HG03457 (cell line): ENCODE results near the gene STUM.
"Not testable (repeated sequence)": the region's sequence is repeated elsewhere in the genome, so short reads cannot be mapped to it uniquely, and the experiment has no call there.

ENCODE experiments used
- ATAC-seq: cut with Tn5 transposase; IDR thresholded peaks from one replicate; pipeline ENCODE4 v1.9.1; 2021; ENCODE audit warnings: moderate number of reproducible peaks; ENCODE audit not compliant: unreplicated experiment

STUM gene

DNA sequence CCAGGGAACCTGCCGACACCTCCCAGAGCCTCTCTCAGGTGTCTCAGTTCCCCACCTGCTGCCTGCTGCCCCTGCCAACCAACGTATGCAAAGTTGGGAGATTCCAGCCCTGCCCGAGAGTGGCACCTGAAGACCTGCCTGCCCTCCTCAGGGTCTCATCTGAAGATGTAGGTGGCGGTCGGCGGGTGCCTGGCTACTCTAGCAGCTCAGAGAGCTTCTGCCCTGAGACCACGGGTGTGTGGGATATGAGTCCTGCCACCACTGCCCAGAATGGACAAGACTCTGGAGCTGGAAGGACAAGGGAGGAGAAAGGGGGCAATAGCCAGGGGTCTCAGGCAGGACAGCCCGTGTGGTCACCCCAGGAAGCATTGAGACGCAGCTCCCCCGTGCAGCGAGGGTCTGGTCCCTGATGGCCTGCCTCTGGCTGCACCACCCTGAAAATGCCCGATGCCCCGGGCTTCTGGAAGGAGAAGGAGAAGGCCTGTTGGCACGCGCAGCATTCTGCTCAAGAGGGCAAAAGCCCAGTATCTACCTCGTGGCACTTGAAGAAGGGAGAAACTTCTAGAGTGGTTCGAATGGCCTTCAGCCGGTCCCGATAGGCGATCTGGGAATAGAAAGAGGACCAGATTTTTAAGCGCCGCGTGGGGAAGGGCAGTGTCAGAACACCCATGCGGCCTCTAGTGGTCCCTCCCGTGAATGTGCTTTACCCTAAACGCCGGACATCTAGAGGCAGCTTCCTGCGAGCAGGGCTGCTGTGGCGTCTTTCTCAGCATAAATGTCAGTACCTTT, 88.8 kb downstream of the STUM start:
- no peak for ATAC-seq

DNA sequence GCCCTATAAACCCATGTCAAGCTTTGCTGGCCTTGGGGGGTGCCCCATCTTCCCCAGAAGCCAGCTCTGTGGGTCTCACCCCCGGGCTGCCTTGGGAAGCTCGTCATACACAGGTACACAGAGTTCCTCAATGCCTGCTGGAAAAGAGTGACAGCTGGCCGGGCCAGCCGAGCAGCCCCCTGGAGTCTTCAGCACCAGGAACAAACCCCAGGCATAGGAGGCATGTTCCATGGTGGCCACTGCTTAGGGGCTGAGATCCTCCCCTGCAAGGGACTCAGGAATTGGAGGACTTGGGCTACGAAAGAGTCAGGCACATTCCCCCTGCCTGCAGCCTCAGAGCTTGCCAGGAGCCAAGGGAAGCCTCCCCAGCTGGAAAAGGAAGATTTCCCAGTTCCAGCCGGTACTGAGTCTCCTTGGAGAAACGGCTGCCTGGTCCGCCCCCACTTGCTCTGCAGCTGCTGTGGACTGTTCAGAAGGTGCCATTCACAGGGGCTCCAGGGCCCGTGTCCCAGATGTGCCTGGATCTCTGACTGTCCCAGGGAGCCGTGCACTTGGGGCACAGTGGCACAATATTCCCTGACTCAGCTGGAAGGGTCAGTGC, 89.5 kb downstream of the STUM start:
- no peak for ATAC-seq

DNA sequence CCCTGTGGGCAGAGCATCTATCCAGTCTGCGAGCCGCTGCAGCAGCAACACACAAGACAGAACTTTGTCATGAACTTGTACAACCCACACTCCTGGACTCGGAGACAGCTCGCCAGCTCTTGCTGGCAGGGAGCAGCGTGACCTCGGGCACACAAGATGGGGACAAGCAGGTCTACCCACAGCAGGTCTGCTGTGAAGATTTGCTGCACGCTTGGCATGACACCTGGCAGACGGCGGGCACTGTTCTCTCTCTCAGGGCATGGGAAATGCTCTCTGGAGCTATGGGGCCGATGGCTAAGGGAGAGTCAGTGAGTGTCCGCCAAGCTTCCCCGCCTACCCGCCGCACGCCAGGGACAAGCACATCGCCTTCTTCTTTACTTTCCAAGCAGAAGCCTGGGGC, 90.0 kb downstream of the STUM start:
- ATAC-seq: no peak

DNA sequence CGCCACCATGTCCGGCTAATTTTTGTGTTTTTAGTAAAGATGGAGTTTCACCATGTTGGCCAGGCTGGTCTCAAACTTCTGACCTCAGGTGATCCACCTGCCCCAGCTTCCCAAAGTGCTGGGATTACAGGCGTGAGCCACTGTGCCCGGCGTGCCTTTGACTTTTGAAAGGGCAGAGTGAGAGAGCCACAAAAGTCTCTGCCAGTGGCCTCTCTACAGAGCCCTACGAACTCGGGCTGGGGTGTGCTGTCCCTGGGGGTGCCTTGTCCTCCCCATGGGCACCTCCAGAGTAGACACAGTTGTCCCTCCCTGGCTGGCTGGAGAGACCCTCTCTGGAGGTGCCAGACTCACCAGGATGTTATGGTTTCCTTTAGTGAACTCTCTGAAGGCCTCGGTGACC, 90.6 kb downstream of the STUM start:
- not testable (repeated sequence) for ATAC-seq

DNA sequence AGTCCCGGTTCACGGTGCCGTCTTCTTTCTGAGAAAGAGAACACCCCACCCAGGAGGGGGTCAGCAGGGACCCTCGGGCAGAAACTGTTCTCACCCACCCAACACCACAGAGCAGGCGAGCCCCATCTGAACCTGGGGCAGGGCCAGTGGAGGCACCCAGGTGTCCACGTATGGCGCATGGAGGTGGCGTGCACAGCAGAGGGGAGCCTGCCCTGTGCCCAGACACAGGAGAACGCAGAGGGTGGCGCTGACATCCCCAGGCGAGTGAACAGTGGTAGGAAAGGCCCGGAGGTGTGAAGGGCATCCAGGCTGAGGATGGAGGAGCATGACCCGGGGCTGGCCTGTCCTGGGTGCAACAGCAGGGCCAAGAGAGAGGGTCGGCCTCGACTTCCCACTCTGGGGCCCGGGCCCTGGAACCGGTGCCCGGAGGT, 91.1 kb downstream of the STUM start:
- ATAC-seq: no peak

DNA sequence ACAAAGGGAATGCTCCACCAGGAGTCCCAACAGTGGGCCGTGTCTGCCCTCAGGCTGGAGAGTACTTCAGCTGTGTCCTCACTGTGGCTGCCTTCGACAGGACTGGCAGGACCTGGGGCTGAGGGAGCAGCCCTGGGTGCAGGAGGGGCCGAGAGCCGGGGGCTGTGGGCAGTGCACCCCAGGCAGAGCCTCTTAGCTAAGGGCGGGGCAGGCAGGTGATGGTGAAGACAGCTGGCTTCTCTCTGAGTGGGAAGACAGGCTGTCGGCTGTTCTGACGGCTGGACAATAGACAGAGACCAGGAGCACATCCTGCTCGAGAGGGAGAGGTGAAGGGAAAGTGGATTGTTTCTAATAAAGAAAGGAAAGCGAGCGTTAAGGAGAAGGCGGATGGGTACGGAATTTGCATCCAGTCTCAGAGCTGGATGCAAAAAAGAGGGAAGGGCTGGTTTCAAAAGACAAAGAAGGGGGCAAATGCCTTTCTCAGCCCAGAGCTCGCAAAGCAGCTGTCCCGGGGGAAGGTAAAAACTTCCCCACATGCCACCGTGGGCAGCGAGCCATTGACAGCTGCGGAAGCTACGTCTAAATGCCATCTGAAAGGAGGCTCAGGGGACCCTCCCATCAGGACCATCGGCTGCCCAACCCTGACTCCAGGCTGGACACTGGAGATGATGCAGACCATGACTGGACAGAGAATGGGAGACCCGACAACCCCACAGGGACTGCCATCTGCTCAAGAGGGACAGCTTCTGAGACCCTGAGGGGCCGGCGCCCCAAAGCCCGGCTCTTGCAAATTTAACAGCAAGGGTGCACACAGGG, 92.0 kb downstream of the STUM start:
- no peak for ATAC-seq

DNA sequence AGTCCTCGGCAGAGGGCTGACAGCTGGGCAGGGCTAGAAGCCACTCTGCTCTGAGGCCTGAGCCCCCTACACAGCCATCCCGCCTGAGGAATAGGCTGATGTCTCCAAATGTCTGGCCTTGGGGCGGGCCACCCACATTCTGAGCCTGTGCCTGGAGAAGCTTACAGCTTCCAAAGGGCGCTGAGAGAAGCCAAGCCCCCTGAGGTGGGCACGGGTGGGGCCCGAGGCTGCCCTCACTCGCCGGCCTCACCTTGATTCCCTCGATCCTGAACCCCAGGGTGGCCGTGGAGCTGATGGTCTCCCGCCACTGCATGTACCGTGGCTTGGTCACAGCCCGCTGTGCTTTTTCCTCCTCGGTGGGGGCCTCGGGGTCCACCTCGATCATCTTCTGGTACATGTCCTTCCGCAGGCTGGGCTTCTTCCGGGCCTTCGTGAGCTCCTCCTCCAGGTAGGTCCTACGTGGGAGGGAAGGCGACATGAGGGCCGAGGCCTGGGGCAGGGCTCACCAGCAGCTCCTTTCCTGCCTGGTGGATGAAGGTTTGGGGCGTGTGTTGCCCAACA, 93.2 kb downstream of the STUM start:
- no peak for ATAC-seq

DNA sequence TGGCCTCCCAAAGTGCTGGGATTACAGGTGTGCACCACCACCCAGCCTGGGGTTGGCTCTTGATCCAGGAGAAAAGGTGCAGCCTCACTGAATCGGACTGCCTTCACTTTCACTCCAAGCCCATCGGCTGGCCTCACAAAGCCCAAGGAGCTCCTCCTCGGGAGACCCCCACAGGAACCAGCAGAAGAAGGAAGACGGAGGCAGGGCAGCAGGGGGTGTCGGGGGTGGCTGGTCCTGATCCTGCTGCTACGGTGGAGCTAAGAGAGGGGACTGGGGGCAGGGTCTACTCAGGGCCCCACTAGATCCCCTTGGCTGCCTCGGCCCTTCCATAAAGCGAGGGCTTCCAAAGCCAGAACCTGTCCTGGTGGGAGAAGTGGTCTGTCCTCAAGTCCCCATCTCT, 93.9 kb downstream of the STUM start:
- ATAC-seq: no peak

DNA sequence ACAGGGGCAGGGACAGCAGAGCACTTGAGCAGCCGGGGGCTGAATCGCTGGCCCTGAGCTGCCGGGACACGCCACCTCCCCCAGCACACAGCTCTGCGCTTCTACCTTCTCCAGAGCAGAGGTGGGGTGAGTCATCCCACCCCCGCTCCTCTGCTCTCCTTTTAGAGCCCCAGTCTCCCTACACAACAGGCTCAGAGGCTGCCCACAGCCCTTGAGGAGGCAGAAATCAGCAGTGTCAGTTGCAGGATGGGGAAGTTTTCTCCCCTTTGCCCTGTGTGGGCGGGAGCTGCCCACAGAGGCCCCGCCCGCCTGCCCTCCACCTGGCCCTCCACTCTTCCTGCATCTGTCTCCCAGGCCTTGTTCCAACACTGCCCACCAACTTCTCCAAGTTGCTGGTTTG, 94.6 kb downstream of the STUM start:
- ATAC-seq: peak; percentile 55

DNA sequence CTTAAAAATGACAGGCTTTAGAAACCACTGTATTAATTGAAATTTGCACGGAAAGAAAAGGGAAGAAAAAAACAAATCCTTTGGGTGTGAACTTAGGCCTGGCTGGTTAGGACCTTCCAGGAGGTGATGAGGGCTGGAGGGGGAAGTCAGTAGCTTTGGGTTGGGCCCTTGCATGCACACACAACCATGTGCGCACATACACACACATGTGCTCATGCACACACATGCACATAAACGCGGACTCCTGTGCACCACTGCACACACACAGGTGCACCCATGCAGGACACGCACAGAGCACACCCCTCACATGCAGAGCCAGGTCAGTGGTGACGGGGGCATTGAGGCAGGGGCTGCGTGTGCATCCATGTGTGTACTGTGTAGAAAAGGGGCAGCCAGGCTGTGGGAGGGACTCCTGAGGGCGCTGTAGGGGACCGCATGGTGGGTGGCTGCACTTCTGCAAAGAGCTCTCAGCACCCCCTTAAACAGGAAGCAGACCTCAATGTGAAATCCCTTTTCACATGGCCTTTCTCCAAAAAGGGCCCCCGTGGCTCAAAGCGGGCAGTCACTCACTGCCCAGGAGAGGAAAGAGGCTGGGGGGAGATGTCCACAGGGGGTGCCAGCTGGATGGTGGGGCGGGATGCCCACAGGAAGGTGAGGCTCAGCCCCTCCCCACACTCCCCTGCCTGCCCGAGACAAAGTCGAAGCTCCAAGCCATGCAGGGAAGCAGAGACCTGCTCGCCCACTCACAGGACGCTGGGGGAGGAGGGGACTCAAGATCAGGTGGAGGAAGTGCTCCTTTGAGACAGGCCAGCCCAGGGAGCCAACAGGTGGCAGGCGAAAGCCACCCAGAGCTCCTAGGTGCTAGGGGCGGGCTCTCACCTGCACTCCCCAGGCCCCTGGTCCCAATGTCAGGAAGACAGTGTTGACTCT, 95.3 kb downstream of the STUM start:
- no peak for ATAC-seq

DNA sequence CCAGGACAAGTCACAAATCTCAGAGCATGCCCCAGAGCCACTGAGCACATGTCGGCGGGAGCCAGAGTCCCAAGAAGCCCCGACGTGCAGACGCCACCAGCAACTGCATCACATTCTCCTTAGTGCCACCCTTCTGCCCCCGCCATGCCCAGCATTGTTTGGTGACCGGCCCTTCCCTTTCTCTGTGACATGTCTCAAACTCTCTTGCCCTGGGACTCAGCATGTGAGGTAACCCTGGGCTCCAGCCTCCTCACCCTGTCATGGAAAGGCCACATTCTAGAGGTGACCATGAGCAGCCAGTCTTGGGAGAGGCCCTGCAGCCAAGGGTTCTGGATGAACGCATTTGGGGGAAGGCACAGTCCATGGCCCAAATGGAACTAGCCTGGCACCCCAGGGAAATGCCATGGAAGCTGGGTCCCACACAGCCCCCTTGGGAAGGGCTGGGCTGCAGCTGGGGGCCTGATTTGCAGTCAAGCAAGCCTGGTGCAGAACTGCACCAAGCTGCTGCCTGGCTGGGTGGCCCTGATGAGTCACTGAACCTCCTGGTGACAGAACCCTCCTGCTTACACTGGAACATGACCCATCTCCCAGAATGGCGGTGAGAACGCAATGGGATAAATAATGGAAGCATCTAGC, 96.1 kb downstream of the STUM start:
- no peak for ATAC-seq

DNA sequence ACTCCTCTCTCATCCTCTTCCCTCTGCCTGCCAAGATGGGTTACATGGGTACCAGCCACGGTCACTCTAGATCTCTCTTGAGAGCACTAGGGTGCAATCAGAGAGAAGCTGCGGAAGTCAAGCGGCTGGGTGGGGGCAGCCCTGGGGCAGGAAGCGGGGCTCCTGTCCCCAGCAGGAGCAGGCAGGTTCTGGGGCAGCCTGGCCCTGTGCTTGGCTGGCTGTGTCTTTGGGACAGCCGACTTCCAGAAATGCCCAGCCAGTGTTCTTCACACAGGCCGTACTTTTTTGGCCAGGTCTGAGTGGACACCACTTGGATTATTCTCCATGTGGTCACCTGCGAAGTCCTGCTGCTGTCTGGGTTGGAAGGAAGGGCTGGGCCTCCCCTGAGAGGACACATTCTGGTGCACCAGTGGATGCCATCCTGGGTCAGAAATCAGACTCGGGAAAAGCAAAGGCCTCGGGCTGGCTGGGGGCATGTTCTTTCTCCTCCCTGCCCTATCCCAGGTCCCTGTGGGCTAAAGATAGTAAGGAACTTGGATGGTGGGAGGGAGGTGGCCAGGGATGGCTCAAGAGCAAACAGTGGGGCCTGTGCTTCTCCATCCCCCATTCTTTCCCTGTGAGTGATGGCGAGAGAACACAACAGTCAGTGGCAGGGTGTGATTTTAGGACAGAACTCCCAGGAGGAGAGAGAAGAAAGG, 96.9 kb downstream of the STUM start:
- ATAC-seq: no peak

DNA sequence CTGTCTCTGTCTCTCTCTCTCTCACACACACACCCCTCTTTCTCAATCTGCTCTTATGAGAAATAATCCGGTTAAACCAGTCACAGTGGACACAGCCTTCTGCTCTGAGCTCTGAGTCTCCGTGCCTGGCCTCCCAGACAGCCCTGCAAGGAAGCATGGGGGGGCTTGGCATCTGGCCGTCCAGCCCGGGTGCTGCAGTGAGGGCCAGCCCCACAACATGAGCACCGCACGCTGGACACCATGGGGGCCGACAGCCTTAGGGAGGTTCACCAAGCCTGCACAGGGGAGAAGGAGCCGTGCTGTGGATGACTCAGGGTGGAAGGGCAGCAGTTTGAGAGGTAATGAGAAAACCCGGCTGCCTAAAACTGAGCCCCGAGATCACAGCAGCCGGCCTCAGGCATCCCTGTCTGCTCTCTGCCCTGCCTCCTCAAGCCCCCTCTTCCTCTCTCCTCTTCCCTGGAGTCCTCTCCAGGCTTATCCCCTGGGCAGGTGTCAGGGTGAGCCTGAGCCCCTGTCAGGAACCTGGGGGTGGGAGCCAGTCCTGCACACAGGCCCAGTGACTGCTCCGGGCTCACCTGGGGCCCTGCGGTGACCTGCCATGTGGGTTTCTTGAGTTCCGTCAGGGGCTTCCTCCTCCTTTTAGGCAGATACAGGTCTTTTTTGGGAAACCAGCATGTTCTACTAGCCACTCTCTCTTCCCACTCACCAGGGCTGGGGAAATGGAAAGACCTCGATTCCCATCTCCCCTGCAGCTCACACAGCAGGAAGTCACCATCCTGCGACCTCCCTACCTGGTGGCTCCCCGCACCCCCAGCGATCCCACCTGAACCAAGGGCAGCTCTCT, 97.7 kb downstream of the STUM start:
- no peak for ATAC-seq

DNA sequence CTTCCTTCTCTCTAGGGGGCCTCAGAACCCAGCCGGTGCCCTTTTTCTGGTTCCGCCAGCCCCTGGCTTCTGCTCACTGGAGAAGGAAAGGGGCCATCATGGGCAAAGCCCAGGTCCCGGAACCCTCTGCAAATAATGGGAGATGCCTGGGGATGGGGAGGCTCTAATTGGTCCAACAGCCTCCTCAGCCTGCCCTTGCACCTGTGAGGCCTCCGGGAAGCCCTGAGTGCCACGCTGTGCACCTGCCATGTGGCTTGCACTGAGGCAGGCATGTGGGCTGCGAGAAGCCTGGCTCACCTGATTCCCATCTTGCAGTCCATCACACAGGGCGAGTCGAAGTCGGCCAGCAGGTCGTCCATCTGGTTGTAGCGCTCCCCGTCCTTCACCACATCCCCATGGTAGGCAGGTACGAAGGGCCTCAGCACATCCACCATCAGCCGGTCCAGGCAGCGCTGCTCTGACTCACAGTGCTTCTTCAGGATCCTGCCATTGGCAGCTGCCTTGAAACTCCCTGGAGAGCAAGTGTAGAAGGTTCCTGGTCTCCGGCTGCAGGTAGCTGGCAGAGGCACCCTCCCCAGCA, 98.4 kb downstream of the STUM start:
- ATAC-seq: no peak

DNA sequence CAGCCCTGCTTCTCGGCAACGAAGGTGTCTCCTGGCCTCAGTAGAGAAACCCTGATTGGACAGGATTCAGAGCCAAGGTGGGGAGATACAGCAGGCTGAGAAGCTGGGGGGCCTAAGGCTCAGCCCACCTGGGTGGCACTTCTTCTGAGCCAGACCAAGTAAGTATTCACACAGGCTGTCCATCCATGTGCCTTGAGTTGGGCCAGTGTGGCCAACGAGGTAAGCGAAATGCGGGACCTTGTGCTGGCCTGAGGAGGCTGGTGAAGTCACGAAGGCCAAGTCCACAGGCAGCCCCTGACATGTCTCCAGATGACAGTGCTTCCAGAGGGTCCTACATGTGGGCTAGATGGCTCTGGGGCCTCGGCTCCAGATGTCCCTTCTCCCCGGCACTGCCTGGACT, 99.2 kb downstream of the STUM start:
- no peak for ATAC-seq

DNA sequence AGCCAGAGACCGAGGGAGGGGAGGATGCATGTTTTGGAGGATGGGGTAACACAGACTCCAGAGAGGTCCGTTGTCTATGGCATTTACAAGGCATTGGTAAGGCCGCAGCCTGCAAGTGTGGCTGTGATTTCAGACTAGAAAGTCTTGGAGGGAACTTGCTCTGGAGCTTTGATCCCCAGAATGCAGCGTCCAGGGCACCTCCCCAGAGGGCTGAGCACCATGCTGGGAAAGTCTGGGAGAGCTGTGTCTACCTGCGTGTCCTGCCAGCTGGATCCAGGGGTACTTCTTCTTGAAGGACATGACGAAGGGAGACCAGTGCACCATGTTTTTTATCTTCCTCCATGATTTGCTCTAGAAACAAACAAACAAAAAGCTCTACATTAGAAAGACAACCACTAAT, 99.9 kb downstream of the STUM start:
- ATAC-seq: no peak

DNA sequence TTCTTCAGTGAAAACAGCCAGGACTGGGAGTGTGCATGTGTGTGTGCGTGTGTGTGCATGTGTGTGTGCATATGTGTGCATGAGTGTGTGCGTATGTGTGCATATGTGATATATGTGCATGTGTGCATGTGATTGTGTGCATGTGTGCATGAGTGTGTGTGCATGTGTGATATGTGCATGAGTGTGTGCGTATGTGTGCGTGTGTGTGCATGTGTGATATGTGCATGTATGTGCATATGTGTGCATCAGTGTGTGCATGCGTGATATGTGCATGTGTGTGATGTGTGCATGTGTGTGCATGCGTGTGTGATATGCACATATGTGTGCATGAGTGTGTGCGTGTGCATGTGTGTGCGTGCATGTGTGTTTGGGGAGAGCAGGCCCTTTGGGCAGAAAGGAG, 100.7 kb downstream of the STUM start:
- ATAC-seq: no peak

DNA sequence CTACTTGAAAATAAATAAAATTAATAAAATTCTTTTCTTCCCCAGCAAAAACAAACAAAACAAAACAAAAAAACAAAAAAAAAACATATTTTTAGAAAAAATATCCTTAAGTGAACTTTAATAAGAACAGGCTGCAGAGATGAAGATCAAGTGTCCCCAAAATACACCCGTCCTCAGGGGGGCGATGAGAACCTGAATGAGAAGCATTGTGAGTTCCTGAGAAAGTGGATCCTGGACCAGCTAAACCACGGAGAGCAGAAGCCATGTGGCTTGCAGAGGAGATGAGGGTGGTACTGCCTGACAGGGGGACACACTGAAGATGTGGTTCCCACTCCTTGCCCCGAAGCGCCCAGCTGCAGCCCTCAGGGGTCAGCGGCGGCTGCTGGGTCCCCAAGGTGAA, 101.2 kb downstream of the STUM start:
- no peak for ATAC-seq
